ENCODE data around the gene IFNG.

Gene IFNG

DNA sequence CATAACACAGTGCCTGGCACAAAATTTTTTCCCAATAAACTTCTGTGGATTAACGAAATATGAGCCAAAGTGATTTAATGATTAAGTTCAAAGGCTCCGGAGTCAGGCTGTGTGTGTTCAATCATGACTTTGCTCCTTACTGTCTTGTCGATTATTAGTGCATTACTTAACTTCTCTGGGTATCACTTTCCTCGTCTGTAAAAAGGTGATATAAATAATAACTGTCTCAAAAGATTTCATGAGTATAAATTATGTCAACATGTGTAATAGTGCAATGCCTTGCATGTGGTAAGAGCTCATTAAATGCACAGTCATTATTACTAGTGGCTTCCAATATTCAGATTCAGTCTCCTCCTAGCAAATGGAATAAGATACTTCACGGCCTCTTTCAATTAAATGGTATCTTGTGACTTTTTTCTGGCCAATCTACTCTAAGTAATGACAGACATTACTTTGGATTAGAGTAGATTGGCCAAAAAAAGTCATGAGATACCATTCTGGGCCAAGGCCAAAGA lies 6.8 kb upstream of the IFNG start:
- DNase-seq (ENCODE audit: low read depth in 2 of 2) = no peak

DNA sequence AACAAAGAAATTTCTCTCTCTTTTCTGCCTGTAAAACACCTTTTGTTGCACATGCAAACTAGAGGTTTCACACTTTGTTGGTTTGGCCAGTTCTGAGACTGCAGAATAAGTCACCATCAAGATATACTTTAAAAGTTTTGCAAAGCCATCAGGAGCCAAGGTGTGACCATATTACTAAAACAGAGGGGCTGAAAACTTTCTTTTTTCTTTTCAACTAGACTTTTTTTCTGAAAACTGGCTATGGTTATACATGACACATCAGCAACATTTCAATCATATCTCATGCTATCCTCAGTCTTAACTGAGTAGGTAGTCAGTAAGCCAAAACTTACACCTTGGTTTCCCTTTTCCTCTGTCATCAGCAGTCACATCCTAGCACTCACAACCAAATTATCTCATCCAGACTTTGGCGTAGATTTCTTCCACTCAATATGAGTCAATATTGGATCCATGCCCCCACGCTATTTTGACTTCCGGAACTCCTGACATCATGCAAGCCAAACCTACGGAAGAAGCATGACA lies 4.1 kb upstream of the IFNG start:
- no peak for DNase-seq (ENCODE audit: low read depth in 2 of 2)

DNA sequence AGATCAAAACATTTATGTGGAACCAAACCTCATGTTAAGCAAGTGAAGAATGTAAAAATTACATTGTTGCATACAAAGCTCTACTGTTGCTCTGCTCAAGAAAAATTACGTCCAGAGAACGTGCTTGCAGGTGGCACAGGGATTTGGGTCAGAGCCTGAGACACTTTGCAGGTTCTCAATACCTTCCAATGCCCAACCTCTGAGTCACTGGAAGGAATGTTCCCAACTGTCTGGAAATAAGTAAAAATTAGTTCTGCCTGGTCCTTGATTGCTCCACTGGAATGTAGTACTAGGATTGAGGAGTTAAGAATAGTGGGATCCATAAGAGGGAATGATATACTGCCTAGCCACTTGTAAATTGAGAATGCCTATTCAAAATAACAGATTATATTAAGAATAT lies 2.8 kb upstream of the IFNG start:
- no peak for DNase-seq (ENCODE audit: low read depth in 2 of 2)

DNA sequence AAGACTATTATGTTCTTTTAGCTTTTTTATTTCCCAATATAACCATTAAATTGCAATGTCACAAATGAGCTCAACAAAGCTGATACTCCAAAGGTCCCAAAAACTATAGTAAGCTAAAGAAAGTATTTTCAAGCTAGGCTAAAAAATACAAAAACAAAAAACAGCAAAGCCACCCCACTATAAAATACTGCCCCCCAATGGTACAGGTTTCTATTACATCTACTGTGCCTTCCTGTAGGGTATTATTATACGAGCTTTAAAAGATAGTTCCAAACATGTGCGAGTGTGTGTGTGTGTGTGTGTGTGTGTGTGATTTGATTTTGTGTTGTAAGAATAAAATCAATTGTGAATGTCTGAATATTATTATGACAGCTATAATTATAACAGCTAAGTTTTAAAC lies 1.1 kb downstream of the IFNG start:
- no peak for DNase-seq (ENCODE audit: low read depth in 2 of 2)

DNA sequence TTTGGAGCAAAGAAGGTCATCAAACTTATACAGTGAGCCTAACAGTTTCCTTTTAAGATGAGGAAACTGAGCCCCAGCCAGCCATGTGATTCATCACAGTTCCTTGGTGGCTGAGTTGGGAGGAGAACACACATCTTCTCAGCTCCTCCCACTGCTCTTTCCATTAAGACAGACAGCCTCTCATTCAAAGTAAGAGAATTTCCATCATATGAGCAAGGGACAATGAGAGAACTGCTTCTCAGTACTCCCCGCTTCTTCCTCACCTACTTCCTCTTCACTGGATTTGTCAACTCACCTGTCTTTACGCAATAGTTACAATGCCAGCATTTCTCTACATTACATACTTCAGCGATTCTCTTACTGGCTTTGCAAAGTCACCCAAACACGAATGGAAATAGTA lies 2.2 kb downstream of the IFNG start:
- DNase-seq (ENCODE audit: low read depth in 2 of 2) = no peak

DNA sequence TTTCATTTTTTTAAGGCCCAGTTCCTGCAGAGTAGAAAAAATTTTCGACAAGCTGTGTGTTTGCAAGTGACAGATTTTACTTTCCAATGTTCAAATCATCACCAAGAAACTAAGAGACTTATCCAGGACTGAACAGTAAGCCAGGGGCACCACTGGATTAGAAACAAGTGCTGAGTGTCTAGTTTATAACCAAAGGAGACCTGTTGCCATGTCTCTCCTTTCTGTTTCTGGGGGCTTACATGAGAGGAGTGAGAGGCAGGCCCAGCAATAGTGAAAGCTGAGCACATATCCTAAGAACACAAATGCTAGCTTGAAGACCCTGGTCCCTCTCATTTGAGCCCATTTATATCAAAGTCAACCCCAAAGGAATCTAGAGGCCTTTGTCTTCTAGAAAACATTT lies 2.9 kb downstream of the IFNG start:
- DNase-seq (ENCODE audit: low read depth in 2 of 2) = no peak

DNA sequence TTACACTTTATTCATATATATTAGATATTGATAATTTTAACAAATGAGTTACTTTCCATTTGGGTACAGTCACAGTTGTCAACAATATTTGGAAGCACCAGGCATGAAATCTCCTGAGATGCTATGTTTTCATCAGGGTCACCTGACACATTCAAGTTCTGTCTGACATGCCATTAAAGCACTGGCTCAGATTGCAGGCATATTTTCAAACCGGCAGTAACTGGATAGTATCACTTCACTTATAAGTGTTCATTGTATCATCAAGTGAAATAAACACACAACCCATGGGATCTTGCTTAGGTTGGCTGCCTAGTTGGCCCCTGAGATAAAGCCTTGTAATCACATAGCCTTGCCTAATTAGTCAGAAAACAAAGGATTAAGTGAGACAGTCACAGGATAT lies 4.8 kb downstream of the IFNG start:
- DNase-seq (ENCODE audit: low read depth in 2 of 2) = no peak

DNA sequence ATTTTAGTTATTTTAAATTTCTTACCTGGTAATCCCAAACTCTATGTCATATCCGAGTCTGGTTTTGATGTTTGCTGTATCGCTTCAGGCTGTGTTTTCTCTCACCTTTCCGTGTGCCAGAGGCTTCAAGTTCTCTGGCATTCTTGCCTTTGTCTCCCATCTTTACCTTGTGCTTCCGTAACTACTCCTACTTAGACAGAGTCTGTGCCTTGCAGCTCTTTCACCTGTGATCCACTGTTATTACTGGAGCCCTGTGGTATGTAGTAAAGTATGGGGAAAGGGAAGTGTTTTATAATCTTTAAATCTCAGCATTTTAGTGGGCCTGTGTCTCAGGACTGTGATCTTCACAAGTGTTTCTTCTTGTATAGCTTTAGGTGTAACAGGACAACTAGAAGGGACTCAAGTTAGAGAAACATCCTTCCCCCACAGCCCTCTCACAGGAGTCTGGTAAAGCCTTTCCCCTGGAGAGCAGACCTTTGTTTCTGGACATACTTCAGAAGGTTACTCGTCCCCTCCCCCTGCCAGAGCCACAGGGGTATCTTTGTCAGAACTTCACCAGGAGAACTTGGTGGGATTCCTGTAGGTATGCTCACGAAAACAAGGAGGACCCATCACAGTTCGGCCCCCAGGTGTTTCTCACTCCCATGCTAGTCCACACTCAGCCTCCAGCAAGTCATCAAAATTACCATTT lies 11.1 kb downstream of the IFNG start:
- DNase-seq (ENCODE audit: low read depth in 2 of 2) = no peak

DNA sequence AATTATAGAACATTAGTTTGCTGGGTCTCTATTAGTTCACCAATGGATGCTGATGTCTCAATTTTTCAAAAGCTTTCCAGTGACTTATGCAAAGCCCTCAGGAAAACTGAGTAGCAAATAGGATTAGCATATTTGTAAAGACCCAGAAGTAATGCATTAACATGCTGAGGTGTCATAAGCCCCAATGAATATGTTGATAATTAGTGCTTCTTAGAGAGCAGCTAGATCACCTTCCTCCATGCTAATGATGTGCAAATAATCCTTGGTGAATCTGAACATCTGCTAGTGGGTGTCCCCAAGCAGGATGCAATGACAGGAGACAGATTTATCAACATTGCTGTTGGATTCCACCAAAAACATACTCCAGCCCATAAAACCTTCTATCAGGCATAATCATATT lies 19.0 kb downstream of the IFNG start:
- no peak for DNase-seq (ENCODE audit: low read depth in 2 of 2)

DNA sequence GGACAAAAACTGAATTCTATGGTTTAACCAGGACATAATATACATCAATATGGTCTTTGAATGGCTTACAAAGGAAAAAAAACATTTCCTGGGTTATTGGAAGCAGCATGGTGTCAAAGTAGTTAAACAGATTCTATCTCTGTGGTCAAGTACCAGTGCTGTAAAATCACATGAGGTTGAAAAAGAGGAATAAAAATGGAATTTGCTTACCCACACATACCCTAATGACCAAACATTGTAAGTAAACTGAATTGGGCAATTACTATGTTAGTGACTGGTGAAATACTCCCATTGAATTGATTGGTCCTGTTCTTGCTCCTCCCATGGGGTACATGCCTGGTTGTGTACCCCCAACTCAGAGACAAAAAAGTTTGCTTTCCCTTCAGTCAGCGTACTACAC lies 19.6 kb downstream of the IFNG start:
- no peak for DNase-seq (ENCODE audit: low read depth in 2 of 2)

DNA sequence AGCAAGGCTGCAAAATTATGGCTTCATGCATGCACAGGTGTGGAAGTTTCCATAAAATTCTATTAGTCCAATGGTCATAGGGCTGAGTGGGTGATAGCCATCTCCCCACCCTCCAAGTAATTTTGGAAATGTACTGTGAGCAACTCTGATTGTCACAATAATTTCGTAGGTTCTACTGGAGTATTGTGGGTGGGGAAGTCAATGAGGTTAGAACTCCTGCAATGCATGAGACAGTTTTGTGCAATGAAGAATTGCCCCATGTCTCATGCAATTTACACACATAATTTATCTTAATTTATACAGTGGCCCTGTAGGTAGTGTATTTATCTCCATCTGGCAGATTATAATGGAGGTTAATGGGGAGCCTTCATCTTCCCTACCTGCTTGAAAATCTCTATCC lies 20.5 kb downstream of the IFNG start:
- no peak for DNase-seq (ENCODE audit: low read depth in 2 of 2)

DNA sequence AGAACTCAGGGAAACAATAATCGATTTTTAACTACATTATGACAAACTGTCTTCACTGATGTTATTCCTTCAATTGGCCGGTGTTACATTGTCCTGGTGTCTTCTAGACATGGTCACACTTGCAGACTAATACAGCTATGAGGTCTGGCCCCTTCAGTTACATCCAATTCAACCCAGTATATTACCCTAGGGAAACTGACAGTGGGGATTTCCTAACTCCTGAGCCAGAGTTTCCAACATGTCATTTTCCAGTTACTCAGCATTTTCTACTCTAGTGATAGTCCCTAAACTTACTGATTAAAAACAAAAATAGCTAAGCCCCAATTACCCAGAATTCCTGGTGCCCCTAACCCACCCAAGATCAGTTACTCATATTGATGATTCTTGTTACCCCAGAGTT lies 21.1 kb downstream of the IFNG start:
- DNase-seq (ENCODE audit: low read depth in 2 of 2) = no peak

DNA sequence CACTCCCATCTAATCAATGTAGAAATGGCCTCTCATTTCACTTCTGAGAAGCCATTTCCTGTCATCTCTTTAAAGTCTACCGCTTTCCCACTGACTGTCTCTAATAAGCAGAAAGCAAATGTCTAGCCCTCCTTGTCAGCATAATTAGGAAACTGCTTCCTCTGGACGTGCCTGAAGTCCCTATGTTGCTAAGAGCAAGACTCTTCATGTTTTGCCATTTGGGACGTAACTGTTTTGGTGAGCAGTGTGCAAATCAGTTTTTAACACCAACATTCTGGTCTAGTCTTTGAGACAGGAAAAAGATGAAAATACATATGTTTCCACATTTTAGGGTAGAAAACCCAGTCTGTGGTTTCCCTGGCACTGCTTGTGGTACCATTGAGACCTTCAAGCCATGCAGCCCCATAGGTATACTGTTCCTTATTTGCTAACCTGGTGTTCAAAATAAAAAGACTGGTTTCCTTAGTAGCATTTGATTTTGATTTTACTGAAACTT lies 22.2 kb downstream of the IFNG start:
- no peak for DNase-seq (ENCODE audit: low read depth in 2 of 2)

DNA sequence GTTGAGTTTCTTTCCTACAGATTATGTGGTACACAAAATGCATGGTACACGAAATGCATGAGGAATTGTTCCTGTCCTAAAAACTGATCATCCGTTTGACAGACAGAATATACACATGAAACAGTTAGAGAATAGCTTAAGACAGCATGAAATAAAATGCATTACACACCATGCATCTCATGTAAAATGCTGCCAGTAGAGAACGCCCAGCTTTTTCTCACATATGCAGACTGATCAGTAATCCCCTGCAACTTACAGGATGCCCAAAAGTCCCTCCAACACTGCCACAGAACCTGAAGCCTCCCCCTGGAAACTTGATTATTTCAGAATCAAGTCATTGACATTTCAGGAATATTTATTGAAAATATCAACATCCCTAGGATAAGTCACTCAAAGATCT lies 24.0 kb downstream of the IFNG start:
- no peak for DNase-seq (ENCODE audit: low read depth in 2 of 2)

DNA sequence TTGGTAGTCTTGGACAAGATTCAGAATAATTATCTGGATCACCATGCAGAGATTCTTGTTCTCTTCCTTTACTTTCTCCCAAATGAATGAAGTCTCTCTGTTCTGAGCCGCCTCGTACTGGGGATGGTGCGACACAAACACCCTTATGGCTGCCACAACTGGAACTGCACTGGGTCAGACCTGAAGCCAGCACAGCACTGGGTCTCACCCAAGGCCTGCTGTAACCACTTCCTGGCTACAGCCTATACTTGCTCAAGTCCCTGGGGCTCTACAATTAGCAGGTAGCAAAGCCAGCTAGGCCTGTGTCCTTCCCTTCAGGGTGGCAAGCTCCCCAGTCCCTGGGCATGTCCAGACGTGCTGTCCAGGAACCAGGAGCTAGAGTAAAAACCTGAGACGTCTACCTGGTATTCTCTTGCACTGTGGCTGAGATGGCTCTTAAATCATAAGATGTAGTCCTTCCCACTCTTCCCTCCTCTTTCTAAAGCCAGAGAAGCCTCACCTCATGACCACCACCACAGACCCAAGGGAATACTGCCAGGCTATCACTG lies 27.6 kb downstream of the IFNG start:
- DNase-seq (ENCODE audit: low read depth in 2 of 2) = no peak

DNA sequence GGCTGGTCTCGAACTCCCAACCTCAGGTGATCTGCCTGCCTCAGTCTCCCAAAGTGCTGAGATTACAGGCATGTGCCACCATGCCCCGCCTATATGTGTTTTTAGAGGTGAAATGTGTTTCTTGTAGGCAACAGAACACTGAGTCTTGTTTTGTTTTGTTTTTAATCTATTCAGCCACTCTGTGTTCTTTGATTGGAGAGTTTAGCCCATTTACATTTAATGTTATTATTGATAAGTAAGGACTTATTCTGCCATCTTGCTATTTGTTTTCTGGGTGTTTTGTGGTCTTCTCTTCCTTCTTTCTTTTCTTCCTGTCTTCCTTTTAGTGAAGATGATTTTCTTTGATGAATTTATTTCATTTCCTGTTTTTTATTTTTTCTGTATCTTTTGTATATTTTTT lies 29.6 kb downstream of the IFNG start:
- DNase-seq (ENCODE audit: low read depth in 2 of 2) = no peak

DNA sequence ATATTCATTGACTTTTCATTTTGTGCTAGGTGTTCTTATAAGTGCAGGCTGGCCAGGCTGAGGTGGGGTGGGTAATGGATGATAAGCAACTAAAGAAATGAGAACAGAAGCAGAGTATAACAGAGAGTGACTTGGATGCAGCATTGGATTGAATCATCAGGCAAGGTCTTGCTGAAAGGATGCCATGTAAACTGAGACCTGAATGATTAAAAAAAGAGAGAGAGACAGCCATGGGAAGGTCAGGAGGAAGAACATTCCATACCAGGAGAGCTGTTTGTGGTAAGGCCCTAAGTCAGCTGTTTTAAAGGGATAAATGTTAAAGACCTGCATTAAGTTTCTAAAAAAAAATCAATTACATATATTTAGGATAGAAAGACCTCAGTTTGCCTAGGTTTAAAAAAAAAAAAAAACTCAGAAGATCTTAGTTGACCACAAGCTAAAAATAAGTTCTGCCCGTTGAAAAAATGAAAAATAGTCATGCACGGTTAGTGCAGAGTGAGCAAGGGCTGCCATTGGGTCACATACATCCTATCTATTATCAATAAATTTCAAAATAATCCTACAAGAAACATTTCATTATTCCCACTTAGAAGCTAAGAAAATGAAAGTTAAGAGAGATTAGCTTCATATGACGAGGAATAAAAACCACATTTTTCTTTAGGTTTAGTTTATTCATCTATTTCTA lies 37.2 kb downstream of the IFNG start:
- DNase-seq (ENCODE audit: low read depth in 2 of 2) = no peak

DNA sequence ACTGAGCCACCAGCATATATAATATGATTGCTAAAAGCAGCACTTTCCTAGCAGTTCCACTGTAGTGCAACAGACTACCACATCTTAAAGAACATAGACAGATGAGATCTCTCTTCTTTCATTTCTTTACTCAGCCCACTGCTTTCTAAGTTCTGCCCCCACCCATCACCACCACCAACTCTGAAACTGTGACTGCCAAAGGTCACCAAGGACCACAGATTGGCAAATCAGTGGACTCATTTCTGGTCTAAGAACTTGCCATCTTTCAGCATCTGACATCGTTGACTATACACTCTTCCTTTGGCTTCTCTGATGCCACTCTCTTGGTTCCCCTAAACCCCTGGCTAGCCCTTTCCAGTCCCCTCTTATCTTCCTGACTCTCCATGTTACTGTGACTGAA lies 38.4 kb downstream of the IFNG start:
- DNase-seq (ENCODE audit: low read depth in 2 of 2) = peak; percentile 49 to 57

DNA sequence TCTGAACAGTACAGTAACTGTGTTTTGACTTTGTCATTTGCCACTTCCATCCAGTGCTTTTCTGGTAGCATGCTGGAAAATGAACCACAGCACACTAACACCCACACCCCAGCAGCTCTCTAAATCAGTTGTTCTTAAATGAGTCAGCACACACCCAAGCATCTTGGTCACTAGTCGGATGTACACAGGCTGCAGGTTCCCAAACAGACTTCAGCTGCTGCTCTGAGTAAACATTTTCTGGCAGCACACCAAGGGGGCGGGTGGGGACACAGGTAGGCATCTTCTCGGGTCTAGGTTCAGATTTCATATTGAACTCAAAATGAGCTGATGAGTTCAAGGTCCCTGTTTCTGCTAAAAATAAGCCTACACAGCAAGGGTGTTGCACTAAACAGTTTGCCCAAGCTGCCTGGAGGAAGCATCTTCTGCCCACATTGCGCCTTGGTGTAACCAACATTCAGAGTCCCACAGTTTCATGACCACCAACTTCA lies 39.8 kb downstream of the IFNG start:
- peak; percentile 59 to 74 for DNase-seq (ENCODE audit: low read depth in 2 of 2)

DNA sequence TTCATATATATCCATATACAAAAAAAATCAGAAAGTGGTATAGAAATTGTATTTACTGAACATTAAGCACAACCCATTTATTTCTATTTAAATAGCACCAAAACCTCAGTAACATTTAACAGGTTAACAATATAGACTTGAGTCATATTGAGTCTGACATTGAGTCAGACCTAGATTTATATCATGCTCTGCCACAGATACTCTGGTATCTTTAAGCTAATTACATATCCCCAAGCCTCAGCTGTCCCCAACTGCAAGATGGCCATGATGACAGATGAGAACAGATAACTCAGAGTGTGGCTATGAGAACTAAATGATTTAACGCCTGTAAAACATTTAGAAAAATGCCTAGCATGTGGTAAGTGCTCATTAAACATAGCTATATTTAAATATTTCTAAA lies 40.3 kb downstream of the IFNG start:
- DNase-seq (ENCODE audit: low read depth in 2 of 2) = no peak

DNA sequence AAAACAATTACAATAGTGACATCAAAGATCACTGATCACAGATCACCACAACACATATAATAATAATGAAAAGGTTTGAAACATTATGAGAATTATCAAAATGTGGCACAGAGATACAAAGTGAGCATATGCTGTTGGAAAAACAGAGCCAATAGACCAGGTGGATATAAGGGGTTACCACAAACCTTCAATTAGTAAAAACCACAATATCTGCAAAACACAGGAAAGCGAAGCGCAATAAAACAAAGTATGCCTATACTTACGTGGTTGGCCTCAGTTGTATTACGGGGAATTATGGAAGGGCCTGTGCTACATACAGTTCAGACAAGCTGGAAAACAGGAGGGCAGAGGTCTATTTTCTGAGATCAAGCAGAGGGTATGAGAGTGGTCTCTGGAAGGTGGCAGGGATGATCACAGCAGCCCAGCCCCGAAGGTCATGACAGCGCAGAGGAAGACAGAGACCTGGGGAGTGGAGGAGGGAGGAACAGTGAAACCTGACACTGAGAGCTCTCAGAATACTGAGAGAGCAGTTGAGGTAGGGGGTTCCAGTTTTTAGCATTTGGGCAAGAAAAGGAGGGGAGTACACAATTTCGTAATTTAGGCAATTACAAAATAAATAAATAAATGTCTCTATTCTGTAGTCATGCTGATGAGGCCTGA lies 41.3 kb downstream of the IFNG start:
- DNase-seq (ENCODE audit: low read depth in 2 of 2) = no peak

DNA sequence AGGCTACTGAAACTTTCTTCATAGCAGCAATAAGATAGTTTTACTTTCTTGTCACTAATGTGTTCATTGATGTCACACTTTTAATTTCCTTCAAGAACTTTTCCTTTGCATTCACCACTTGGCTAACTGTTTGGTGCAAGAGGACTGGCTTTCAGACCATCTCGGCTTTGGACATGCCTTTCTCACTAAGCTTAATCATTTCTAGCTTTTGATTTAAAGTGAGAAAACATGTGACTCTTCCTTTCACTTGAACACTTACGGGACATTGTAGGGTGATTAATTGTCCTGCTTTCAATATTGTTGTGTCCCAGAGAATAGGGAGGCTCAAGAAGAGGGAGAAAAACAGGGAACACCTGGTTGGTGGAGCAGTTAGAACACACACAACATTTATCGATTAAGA lies 41.9 kb downstream of the IFNG start:
- no peak for DNase-seq (ENCODE audit: low read depth in 2 of 2)
